Right lobe of liver (tissue), 4 donors: Measurements from ENCODE around the gene RBM3.

Experiments used
- POLR2A ChIP-seq: fragments of 450-650 bp; IDR thresholded peaks from one replicate; pipeline ENCODE4 v1.6.1; 2017; ENCODE audit warnings: antibody characterized with exemption, mild to moderate bottlenecking
- TF ChIP-seq, protein P1 (sequence below), 4 donors: fragments of 200-600 bp in 3 of 4; fragments of 450-650 bp in 1 of 4; IDR thresholded peaks; one replicate each; pipeline versions ENCODE4 v1.5.1 to v1.8.0; 2016 to 2022; ENCODE audit warnings: antibody characterized with exemption in 4 of 4, mild to moderate bottlenecking in 2 of 4
- donor health status: DM: no; HTN: no; CAD: no.
- donor health status: DM: no; HTN: no; CAD: no.
- donor health status: DM: no; HTN: yes; CAD: no.

GRCh38 chrX:48540480-48540879 lies 33.8 kb upstream of the RBM3 start:
- TF ChIP-seq, protein P1, sequence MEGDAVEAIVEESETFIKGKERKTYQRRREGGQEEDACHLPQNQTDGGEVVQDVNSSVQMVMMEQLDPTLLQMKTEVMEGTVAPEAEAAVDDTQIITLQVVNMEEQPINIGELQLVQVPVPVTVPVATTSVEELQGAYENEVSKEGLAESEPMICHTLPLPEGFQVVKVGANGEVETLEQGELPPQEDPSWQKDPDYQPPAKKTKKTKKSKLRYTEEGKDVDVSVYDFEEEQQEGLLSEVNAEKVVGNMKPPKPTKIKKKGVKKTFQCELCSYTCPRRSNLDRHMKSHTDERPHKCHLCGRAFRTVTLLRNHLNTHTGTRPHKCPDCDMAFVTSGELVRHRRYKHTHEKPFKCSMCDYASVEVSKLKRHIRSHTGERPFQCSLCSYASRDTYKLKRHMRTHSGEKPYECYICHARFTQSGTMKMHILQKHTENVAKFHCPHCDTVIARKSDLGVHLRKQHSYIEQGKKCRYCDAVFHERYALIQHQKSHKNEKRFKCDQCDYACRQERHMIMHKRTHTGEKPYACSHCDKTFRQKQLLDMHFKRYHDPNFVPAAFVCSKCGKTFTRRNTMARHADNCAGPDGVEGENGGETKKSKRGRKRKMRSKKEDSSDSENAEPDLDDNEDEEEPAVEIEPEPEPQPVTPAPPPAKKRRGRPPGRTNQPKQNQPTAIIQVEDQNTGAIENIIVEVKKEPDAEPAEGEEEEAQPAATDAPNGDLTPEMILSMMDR (IDR thresholded peaks at IDR 0.05): no peak
- no peak for TF ChIP-seq POLR2A
